SK-N-SH treated with all-trans-retinoic acid at 6 μM for 48 hours (cell line): ENCODE measurements around the gene CLTCL1.

ENCODE experiments used
- ARNTL ChIP-seq: fragments of 450-650 bp; formaldehyde crosslinking; IDR thresholded peaks from 2 replicates; pipeline ENCODE4 v1.5.0; 2020; ENCODE audit warnings: low read depth, mild to moderate bottlenecking, moderate library complexity, borderline replicate concordance
- CREB5 ChIP-seq: fragments of 250-450 bp; sonication (Bioruptor Pico); IDR thresholded peaks from 2 replicates; pipeline ENCODE4 v1.5.1; 2020; ENCODE audit warnings: low read depth, mild to moderate bottlenecking, moderate library complexity
- ESRRG ChIP-seq: fragments of 250-450 bp; sonication (Bioruptor Pico); IDR thresholded peaks from 2 replicates; pipeline ENCODE4 v1.6.1; 2021; ENCODE audit warnings: mild to moderate bottlenecking
- GLIS3 ChIP-seq: fragments of 250-450 bp; sonication (Bioruptor Pico); IDR thresholded peaks from 2 replicates; pipeline ENCODE4 v1.5.0; 2020; ENCODE audit warnings: mild to moderate bottlenecking, moderate library complexity
- PATZ1 ChIP-seq: fragments of 250-450 bp; sonication (Bioruptor Pico); IDR thresholded peaks from 2 replicates; pipeline ENCODE4 v1.8.0; 2020; ENCODE audit warnings: mild to moderate bottlenecking, moderate library complexity, borderline replicate concordance
- ZFP3 ChIP-seq: fragments of 250-450 bp; sonication (Bioruptor Pico); IDR thresholded peaks from 2 replicates; pipeline ENCODE4 v1.5.0; 2020; ENCODE audit warnings: mild to moderate bottlenecking, moderate library complexity
- ZNF565 ChIP-seq: fragments of 450-650 bp; formaldehyde crosslinking; conservative IDR thresholded peaks from 2 replicates; pipeline ENCODE4 v1.5.0; 2020; ENCODE audit warnings: low read depth, mild to moderate bottlenecking, moderate library complexity
- ZNF8 ChIP-seq: fragments of 450-650 bp; formaldehyde crosslinking; IDR thresholded peaks from 2 replicates; pipeline ENCODE4 v1.5.0; 2020; ENCODE audit warnings: mild to moderate bottlenecking, moderate library complexity

GRCh38 chr22:19275104-19275503 lies 16.4 kb downstream of the CLTCL1 start:
- no peak for TF ChIP-seq CREB5 (CRISPR knock-in tag)
- no peak for TF ChIP-seq PATZ1
- TF ChIP-seq ESRRG (CRISPR knock-in tag), result no peak
- TF ChIP-seq ARNTL (CRISPR knock-in tag), result no peak
- no peak for TF ChIP-seq GLIS3 (CRISPR knock-in tag)
- TF ChIP-seq ZNF8, result no peak
- TF ChIP-seq ZFP3 (CRISPR knock-in tag), result no peak
- TF ChIP-seq ZNF565, result no peak
